WTC11 (cell line): ENCODE data around the gene KANK3. TPM values are rescaled to one million over a fixed set of nuclear protein-coding genes. Genes with fewer than 3 reads are reported as not detected.

Source experiments
- ATAC-seq: fragments of 200-7000 bp; cut with Tn5 transposase; 2 replicates; pipeline ENCODE4 v1.10.0; 2021; ENCODE audit warnings: mild to moderate bottlenecking, moderate library complexity
- CTCF ChIA-PET: fragments of 300-600 bp; sonication (Branson Sonifier 250); formaldehyde crosslinking; loops from one replicate; lab custom pipeline; 2021; ENCODE audit warnings: antibody characterized with exemption; lab: Charles Lee
- POLR2A ChIA-PET: fragments of 350-600 bp; sonication (Branson Sonifier 250); formaldehyde crosslinking; loops from one replicate; lab custom pipeline; 2021; ENCODE audit warnings: antibody characterized with exemption; lab: Charles Lee
- DNase-seq: peaks from one replicate; pipeline ENCODE4 v3.0.0; 2021; ENCODE audit warnings: low spot score
- H3K27ac Mint-ChIP-seq: 2 replicates; pipeline ENCODE4 v1.8.0; 2021; ENCODE audit warnings: mixed read lengths
- H3K27me3 Mint-ChIP-seq: 2 replicates; pipeline ENCODE4 v1.8.0; 2021; ENCODE audit warnings: low read depth, mild to moderate bottlenecking, moderate library complexity, mixed read lengths
- H3K36me3 Mint-ChIP-seq: 2 replicates; pipeline ENCODE4 v1.8.0; 2021; ENCODE audit warnings: mixed read lengths
- H3K4me1 Mint-ChIP-seq: 2 replicates; pipeline ENCODE4 v1.8.0; 2022; ENCODE audit warnings: mixed read lengths
- H3K4me3 Mint-ChIP-seq: 2 replicates; pipeline ENCODE4 v1.8.0; 2021; ENCODE audit warnings: mild to moderate bottlenecking, moderate library complexity, mixed read lengths
- H3K9me3 Mint-ChIP-seq: 2 replicates; pipeline ENCODE4 v1.8.0; 2021; ENCODE audit warnings: mixed read lengths
- ATF2 ChIP-seq: sonication (generic); formaldehyde crosslinking; IDR thresholded peaks from 2 replicates; pipeline ENCODE4 v1.8.1; 2022; ENCODE audit warnings: low read depth, missing genetic modification reagents, borderline replicate concordance
- CBFB ChIP-seq: sonication (generic); formaldehyde crosslinking; IDR thresholded peaks from 2 replicates; pipeline ENCODE4 v1.8.1; 2022; ENCODE audit warnings: mild to moderate bottlenecking, low read depth, missing genetic modification reagents
- E2F5 ChIP-seq: sonication (generic); formaldehyde crosslinking; IDR thresholded peaks from 2 replicates; pipeline ENCODE4 v1.8.1; 2022; ENCODE audit warnings: mild to moderate bottlenecking, moderate library complexity, missing genetic modification reagents
- ETV6 ChIP-seq: sonication (generic); formaldehyde crosslinking; IDR thresholded peaks from 2 replicates; pipeline ENCODE4 v1.8.1; 2022; ENCODE audit warnings: mild to moderate bottlenecking, missing genetic modification reagents
- FOXP1 ChIP-seq: sonication (generic); formaldehyde crosslinking; IDR thresholded peaks from 2 replicates; pipeline ENCODE4 v1.8.0; 2022; ENCODE audit warnings: missing genetic modification reagents, mild to moderate bottlenecking, moderate library complexity, borderline replicate concordance
- HMGXB4 ChIP-seq: sonication (generic); formaldehyde crosslinking; IDR thresholded peaks from 2 replicates; pipeline ENCODE4 v1.8.1; 2023; ENCODE audit warnings: mild to moderate bottlenecking, moderate library complexity, missing genetic modification reagents
- MAX ChIP-seq: sonication (generic); formaldehyde crosslinking; IDR thresholded peaks from 2 replicates; pipeline ENCODE4 v1.8.0; 2022; ENCODE audit warnings: mild to moderate bottlenecking, missing genetic modification reagents
- MYBL2 ChIP-seq: sonication (generic); formaldehyde crosslinking; IDR thresholded peaks from 2 replicates; pipeline ENCODE4 v1.8.1; 2023; ENCODE audit warnings: mild to moderate bottlenecking, moderate library complexity, missing genetic modification reagents
- PREB ChIP-seq: sonication (generic); formaldehyde crosslinking; IDR thresholded peaks from 2 replicates; pipeline ENCODE4 v1.8.1; 2022; ENCODE audit warnings: mild to moderate bottlenecking, missing genetic modification reagents, moderate library complexity, borderline replicate concordance
- RORB ChIP-seq: fragments of 250-450 bp; sonication (Bioruptor Pico); IDR thresholded peaks from 2 replicates; pipeline ENCODE4 v1.9.0; 2021; ENCODE audit warnings: mild to moderate bottlenecking
- TP53 ChIP-seq: sonication (generic); formaldehyde crosslinking; IDR thresholded peaks from 2 replicates; pipeline ENCODE4 v1.8.1; 2023; ENCODE audit warnings: mild to moderate bottlenecking, missing genetic modification reagents
- USF2 ChIP-seq: sonication (generic); formaldehyde crosslinking; IDR thresholded peaks from 2 replicates; pipeline ENCODE4 v1.8.1; 2023; ENCODE audit warnings: mild to moderate bottlenecking, missing genetic modification reagents, moderate library complexity
- ZNF281 ChIP-seq: sonication (generic); formaldehyde crosslinking; IDR thresholded peaks from 2 replicates; pipeline ENCODE4 v1.8.0; 2023; ENCODE audit warnings: mild to moderate bottlenecking, missing genetic modification reagents
- ZNF317 ChIP-seq: sonication (generic); formaldehyde crosslinking; IDR thresholded peaks from 2 replicates; pipeline ENCODE4 v1.8.1; 2023; ENCODE audit warnings: low read depth, mild to moderate bottlenecking, moderate library complexity, missing genetic modification reagents, borderline replicate concordance
- ZNF396 ChIP-seq: fragments of 250-450 bp; sonication (Bioruptor Pico); IDR thresholded peaks from 2 replicates; pipeline ENCODE4 v1.8.0; 2021; ENCODE audit warnings: mild to moderate bottlenecking, moderate library complexity, borderline replicate concordance
- total RNA-seq: library from RNA; stranded (reverse); gene quantifications from 3 replicates; pipeline ENCODE4 v1.2.3, GENCODE V29; 2021

Gene KANK3
- total RNA-seq, 1 experiment from 2014 or later = 8.0 TPM

GRCh38 chr19:8333767-8334457 lies 9.2 kb downstream of the KANK3 start:
- no peaks in the 10 kb centered on the region for H3K9me3 Mint-ChIP-seq
- no peak overlapping the region for H3K27ac Mint-ChIP-seq
- peaks cover 76% of the 10 kb centered on the region for H3K27me3 Mint-ChIP-seq
- ATAC-seq (peak; percentile 32), DNase-seq (peak; percentile 57)
- H3K4me3 Mint-ChIP-seq = peak overlapping the region; percentile 70
- CTCF ChIA-PET = interaction anchor here (0.7 to 5.7 kb wide), 20 partner anchors 8 to 390 kb away, joined by 3 to 40 read pairs (median 6); partner anchors contain the start of genes KANK3, MARCHF2, RAB11B and ZNF414
- TF ChIP-seq ATF2 (CRISPR knock-in tag) = no peak
- 0 out of 2 replicates have a peak, but pooled peaks have one; percentile 18 for TF ChIP-seq ETV6
- TF ChIP-seq HMGXB4 (CRISPR knock-in tag) = 0 out of 2 replicates have a peak, but pooled peaks have one; percentile 19
- no peak for TF ChIP-seq RORB (CRISPR knock-in tag)
- TF ChIP-seq MYBL2 (CRISPR knock-in tag) = 0 out of 2 replicates have a peak, but pooled peaks have one; percentile 21
- TF ChIP-seq ZNF281 = no peak
- no peak for TF ChIP-seq PREB
- TF ChIP-seq, all 79 proteins: peak for 3
- no peaks in the 10 kb centered on the region for H3K36me3 Mint-ChIP-seq
- POLR2A ChIA-PET = interaction anchor here (0.6 to 1.1 kb wide), 2 partner anchors 10 to 243 kb away, joined by 3 read pairs; no protein-coding TSS in a partner anchor
- H3K4me1 Mint-ChIP-seq = peaks cover 17% of the 10 kb centered on the region

GRCh38 chr19:8332976-8333766 lies 9.9 kb downstream of the KANK3 start:
- ATAC-seq = peak; percentile 2; the same call in 1 of the 2 replicates
- peaks cover 13% of the 10 kb centered on the region for H3K4me1 Mint-ChIP-seq
- peak overlapping the region; percentile 70 for H3K4me3 Mint-ChIP-seq
- H3K27ac Mint-ChIP-seq = no peak overlapping the region
- H3K27me3 Mint-ChIP-seq = peaks cover 77% of the 10 kb centered on the region
- no peak for TF ChIP-seq ZNF317 (CRISPR knock-in tag)
- TF ChIP-seq TP53 (CRISPR knock-in tag) = 0 out of 2 replicates have a peak, but pooled peaks have one; percentile 41
- no peak for TF ChIP-seq ZNF396
- no peak for TF ChIP-seq E2F5
- no peak for TF ChIP-seq FOXP1
- peak; percentile 72 for TF ChIP-seq MAX
- TF ChIP-seq CBFB (CRISPR knock-in tag) = no peak
- TF ChIP-seq USF2 = peak; percentile 39; the same call in 1 of the 2 replicates
- no peaks in the 10 kb centered on the region for H3K9me3 Mint-ChIP-seq
- H3K36me3 Mint-ChIP-seq = no peaks in the 10 kb centered on the region
- ChIA-PET CTCF (interaction anchor here (0.8 to 5.7 kb wide), 11 partner anchors 8 to 253 kb away, joined by 3 to 40 read pairs (median 7); partner anchors contain the start of genes KANK3 and MARCHF2), POLR2A (interaction anchor here (0.6 kb wide), 1 partner anchor 243 kb away, joined by 3 read pairs; no protein-coding TSS in a partner anchor)
- peak; percentile 60 for DNase-seq
